SK-MEL-5 (cell line): ENCODE results near the gene HDAC4. TPM values are rescaled to one million over a fixed set of nuclear protein-coding genes. Genes with fewer than 3 reads are reported as not detected.
A peak's percentile ranks its signal among the peaks of the same experiment; 100 is the strongest.

Source experiments
- DNase-seq: peaks from one replicate; pipeline ENCODE4 v3.0.0-alpha.2; 2016; ENCODE audit warnings: low read depth, low spot score
- in situ Hi-C: cut with HindIII; loops from 2 replicates; pipeline ENCODE4 v1.10.0; 2016; ENCODE audit warnings: low sequenced_read_pairs, high pct_unique_total_duplicates, low pct_unique_long_range_greater_than_20kb
- total RNA-seq: library from RNA; depleted of rRNA; stranded (reverse); fragments of >200 nt; shearing (Covaris generic); gene quantifications from 2 replicates; pipeline ENCODE4 v1.2.3, GENCODE V29; 2014

HDAC4 gene
- total RNA-seq, 1 experiment from 2014 or later: 14.1 TPM

DNA sequence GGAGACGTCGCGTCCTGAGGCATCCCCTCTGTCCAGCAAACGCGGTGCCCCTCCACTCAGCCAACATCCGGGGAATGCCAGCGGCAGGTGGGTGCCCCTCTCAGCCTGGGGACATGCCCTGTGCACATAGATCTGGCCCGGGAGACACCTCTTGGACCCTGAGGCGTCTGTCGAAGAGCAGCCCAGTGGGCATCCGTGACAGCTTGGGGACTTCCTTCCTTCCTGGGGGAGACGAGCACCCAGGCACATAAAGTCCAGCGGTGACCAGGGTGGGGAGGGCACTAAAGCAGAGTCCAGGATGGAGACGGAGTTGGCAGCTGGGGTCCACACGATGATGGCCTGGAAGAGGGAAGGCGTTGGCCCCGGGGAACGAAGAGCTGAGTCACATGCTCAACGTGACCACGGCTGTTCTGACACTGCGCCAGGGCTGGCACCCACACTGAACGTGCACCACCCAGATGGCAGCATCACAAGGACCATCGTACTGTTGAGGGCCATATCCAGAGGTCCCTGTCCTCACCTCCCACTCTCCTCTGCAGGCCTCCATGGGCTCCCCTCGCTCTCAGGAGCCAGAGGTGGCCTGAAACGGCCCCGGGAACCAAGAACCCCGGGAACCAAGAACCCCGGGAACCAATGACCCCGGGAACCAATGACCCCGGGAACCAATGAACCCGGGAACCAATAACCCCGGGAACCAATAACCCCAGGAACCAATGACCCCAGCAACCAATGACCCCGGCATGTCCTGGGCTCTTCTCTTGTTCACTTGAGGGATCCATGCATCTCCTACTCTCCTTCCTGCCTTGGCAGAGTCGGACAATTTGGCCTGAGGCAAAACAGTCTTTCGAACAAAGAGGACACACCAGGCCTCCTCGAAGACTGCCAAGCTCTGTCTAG, 22.6 kb downstream of the HDAC4 start:
- DNase-seq: no peak
- in situ Hi-C loops: no loop called here

DNA sequence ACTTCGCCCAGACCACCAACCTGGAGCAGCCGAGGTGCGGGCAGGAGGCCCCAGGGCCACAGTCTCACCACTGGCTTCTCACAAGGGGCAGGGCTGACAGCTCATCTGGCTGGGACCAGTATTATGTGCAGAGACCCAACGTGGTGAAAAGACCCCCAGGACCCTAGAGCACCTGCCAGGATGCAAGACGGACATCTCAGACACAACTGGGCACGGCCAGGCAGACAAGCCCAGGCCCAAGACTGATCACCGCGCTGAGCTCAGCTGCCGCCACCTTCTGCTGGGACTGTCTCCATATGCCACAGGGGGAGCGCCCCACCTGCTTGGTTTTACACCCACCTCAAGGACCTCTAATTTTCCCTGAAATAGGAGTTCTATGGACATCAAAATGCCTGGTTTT, 23.2 kb downstream of the HDAC4 start:
- in situ Hi-C loops: no loop called here
- no peak for DNase-seq

DNA sequence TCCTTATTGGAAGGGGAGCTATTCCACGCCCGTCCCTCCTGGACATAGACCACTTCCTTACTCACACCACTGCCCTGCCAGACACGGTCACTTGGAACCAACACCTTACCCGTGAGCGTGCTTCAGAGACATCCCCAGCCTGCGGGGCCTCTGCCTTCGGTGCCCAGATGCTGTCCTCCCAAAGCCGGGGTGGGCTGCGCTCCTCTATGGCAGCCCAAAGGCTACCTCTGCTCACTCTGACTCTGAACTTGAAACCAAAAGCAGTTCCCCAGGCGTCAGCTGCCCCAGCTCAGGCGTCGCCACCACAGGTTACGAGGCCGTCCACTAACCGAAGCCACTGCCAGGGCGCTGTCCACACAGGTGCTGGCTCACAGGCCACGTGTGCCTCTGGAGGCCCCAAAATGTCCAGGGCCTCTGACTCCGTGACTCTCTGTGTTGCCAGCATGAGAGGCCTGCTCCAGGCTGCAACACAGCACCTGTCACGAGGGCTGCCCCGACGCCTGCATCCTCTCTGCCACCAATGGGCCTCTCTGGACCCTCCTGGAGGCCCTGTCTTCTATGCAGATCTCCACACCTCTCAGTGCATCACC, 23.8 kb downstream of the HDAC4 start:
- DNase-seq: no peak
- in situ Hi-C loops: no loop called here

DNA sequence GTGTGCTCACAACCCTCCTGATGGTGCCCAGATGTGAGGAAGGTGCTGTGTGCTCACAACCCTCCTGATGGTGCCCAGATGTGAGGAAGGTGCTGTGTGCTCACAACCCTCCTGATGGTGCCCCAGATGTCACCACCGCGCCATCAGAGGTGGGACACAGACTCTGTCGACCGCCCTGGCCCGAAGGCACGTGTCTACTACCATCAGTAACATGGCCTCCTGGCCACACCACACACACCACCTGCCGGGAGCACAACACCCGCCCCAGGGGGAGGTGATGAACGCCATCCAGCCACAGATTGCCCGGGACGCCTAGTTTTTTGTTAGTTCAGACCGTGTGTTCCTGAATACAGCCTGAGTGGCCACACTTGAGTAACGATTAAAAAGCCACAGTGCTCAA, 24.5 kb downstream of the HDAC4 start:
- no peak for DNase-seq
- in situ Hi-C loops: no loop called here

DNA sequence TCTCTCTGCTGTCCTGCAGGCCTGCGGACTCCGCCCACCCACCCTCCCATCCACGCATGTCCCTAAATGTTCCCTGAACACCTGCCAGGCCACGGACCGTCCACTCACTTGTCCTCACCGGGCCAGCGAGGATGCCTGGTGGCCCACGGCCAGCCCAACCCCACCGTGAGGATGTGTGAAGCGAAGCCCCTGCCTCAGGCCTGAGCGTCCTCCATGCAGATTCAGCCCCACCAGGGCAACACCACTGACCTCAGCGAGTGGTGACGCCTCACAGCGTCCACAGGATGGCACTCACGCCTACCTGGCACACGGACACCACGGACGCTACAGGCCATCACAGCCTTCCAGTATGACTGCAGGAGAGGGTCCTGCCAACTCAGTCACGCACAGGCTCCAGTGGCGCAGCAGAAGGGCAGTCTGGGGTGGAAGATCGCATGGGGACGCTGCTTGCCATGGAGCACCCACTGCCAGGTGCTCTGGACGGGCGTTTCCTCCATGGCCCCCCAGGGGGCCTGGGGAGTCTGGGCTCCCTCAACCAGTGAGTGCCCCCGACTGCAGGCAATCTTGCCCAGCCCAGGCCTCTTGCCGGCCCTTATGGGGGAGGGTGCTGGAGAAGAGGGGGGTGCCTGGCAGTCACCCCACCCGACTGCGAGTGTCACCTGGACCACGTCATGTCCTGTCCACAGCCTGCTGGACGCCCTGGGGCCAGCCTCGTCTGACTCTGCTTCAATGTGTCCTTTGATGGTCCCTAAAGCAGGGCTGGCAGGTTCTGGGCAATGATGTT, 25.4 kb downstream of the HDAC4 start:
- in situ Hi-C loops: no loop called here
- no peak for DNase-seq

DNA sequence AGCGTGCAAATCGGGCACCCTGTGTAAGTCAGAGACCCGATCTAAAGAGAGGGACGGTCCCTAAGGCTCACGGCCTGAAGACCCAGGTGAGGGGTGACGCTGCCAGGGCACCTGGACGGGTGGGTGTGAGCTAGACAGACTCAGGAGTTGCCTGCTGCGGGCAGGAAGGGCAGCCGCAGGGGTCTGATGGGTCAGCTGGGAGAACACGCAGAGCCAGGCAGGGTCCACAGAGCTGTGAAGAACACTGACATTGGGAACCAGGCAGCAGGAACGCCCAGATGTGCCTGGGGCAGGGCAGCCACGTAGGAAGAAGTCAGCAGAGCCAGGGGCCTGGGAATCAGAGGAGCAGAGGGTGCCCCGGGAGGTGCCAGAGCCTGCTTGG, 25.9 kb downstream of the HDAC4 start:
- in situ Hi-C loops: no loop called here
- DNase-seq: no peak

DNA sequence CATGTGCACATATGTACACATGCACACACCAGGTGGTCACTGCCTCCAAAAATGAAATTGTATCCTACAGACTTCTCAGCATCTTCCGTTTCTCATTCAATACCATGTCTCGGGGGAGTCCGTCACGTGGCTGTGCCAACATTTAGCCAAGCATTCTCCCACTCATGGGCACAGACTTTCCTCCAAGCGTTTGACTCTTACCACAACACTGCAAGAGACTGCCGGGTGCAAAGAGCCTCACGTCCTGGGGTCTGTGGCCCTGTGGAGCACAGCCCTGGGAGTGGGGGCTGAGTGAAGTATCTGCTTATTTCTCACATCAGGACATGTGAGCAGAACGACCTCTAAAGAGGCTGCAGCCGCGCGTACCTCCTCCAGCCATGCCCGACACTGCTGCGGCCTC, 28.0 kb downstream of the HDAC4 start:
- no peak for DNase-seq
- in situ Hi-C loops: no loop called here

DNA sequence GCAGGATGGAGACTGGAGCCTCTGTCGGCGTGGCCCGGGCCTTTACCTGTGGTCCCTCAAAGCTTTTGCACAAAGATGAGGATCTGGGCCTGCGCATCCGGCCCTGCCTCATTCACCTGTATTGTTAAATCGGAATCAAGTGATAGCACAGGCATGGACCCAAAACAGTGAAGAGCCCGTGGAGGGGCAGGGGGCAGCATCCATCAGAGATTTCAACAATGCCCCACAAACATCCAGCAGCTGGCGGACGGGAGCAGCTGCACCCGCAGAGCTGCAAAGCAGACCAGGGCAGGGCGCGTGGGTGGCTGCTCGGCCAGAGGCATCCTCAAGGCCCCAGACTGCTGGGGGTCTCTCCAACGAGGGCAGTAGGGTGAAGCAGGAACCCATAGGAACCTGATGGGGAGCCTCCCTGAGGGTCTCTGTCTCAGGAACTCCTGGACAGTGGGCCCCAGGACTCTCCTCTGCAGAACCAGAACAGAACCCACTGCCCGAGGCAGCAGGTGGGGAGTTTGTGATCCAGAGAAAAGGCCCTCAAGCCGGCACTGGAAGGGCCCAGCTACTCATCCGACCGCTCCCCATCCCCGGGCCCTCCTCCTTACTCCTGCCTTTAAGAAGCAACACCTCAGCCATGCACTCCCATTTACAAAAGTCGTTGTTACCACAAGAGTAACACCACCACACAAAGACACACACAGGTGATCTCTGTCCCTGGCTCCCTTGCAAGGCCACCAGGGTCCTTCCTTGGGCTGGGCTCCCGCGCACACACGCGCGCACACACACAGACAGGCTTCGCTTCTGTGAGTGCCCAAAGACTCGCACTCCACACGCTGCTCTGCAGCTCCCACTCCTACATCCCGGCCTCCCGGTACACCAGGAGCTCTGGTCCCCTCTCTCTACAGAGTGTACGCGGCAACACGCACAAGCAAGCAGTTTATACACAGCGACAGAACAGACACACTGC, 28.8 kb downstream of the HDAC4 start:
- no peak for DNase-seq
- in situ Hi-C loops: no loop called here

DNA sequence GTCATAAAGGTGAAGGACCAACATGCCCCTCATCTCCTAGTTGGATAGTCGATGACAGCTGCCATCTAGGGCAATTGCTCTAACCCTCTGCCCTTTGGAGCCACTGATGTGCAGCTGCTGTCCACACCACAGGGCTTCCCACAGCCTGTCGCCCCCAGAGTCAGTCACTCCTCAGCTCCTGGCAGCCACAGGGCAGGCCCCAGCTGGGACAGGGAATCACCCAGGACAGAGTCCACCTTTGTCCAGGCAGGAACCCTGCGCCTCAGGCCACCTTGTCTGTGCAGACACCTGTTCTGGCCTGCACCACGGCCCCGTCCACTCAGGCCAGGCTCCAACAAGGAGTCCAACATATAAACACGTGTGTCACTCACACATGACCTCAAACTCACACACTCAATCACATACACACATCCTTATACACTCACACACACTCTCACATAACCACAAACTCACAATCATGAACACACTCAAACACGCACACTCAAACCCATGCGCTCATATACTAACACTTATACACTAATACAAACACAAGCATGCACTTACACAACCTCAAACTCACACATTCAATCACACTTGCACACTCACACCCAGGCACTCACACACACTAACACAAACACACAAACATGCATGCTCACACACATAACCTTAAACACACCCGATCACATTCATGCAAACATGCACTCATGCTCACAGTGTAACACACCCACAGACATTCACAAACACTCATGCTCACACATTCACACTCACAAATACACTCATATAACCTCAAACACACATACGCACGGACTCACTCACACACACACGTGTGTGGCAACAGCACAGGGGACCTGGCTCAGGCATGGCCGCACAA, 29.7 kb downstream of the HDAC4 start:
- DNase-seq: no peak

DNA sequence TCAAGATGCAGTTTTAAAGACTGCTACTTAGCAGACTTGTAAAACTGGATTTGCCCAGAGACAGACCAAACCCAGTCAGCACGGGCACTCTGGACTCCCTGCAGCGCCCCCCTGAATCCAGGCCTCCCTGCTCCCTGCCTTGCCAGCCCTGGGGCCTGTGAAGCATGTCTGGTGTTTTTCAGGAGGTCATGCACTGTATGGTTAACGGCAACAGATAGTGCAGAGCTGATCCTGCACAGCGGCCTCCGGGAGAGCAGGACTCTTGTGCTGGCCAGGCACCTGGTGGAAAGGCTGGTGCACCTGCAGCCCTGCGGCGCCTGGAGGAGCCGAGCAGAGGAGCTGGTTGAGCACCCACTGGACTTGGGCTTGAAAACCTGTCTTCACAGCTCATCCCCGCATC, 30.4 kb downstream of the HDAC4 start:
- no peak for DNase-seq
- in situ Hi-C loops: no loop called here

More for the DNA sequence above, 29.7 kb downstream of the HDAC4 start:
- in situ Hi-C loops: no loop called here

DNA sequence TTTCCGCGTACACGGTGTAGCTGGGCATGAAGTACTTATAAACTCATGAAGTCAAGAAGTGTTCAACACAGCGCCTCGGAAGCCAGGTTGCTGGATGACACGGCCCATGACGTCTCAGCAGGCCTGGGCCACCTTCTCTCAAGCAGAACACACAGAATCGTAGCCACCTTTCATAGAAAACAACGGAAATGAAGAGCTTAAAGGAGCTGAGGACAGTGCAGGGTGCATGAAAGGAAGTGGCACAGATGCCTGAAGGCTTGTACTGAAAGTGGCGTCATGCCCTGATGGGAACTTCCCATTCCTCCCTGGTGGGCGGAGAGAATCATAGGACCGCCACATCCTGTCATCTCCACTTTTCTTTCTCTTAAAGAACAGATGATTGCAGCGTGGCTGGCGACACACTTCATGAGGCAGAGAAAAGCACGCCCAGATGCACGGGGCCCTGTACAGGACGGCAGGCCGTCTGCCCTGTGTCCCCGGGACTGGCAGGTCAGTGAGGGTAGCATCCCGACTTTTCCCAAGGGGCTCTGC, 31.1 kb downstream of the HDAC4 start:
- DNase-seq: peak; percentile 26

DNA sequence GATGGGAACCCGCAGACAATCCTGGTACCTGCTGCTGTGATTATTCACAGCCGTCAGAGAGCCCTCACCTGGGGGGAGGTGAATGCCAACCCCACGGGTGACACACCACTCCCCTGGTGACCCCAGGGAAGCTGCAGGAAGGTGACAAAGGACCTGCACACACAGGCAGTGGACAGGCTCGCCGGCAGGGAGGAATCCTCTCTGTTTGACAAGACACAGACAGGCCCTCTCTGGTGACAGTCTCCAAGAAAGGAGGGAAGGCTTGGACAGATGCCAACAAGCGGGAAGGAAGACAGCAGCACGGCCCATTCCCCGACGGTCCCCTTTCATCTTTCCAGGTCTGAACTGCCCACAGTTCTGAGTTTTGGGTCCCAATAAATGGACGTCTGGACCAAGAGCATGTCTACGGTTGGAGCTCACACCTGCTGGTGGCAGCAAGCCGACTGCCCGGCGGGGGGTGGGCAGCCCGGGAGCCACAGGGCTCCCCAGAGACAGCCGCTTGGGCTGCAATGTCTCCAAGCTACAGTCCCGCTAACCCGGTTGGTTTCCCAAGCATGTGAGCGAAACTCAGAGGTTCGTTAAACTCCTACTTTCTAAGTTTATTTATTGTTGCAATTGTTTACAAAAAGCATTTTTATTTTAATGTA, 31.8 kb downstream of the HDAC4 start:
- in situ Hi-C loops: no loop called here
- no peak for DNase-seq

More for the DNA sequence above, 31.1 kb downstream of the HDAC4 start:
- in situ Hi-C loops: no loop called here

DNA sequence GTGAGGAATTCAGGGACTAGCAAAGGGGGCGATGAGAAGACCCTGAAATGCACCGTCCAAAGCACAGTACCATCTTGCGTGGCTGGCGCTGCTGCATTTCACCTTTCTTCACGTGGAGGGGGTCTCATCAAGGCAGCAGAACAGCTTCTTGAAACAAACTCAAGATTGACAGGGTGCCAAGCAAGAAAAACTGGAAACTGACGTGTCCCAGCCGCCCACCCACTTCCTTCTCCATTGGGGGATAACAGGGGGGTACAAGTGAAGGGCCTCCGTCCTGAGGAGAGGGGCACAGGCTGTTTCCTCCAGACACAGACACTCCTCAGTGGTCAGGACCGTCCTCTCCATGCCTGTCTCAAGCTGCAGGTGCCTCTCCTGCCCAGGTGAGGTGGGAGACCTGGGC, 32.5 kb downstream of the HDAC4 start:
- in situ Hi-C loops: no loop called here
- no peak for DNase-seq

DNA sequence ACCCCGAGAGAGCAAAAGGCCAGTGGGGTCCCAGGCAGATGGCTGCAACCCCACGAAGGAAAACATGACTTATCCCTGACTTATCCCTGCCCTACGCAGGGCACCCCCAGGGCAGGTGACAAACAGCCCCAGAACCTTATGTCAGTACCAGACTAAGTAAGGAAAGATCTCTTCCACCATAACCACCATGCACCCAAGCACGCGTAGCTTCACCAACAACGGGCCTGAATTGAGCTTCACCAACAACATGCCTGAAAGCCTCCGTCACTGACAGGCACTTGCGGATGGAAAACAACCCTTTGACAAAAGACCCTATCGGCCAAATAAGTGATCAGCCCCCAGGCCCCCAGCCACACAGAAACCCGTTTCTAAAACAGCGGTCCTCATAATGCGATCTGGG, 34.1 kb downstream of the HDAC4 start:
- DNase-seq: no peak
- in situ Hi-C loops: no loop called here

DNA sequence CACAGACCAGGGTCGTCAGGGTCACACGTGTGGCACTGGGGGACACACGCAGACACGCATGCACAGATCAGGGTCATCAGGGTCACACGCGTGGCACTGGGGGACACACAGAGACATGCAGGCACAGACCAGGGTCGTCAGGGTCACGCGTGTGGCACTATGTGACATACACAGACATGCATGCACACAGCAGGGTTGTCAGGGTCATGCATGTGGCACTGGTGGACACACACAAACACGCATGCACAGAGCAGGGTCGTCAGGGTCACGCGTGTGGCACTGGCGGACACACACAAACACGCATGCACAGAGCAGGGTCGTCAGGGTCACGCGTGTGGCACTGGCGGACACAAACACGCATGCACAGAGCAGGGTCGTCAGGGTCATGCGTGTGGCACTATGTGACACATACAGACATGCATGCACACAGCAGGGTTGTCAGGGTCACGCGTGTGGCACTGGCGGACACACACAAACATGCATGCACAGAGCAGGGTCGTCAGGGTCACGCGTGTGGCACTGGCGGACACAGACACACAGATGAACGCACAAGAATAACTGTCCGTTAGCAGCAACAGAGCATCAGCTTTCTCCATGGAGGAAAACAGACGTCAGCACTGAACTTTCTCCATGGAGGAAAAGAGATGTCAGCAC, 34.9 kb downstream of the HDAC4 start:
- no peak for DNase-seq
- in situ Hi-C loops: no loop called here
